NCI-H510A (cell line): Measurements from ENCODE around the gene OR3A3.

ENCODE experiments used
- DNase-seq: peaks from one replicate; lab custom pipeline; 2025; lab: John Stamatoyannopoulos, UW

Gene OR3A3

GRCh38 chr17:3472137-3472536, 61.0 kb downstream of the OR3A3 start:
- no peak for DNase-seq
